Naive thymus-derived CD8-positive, alpha-beta T cell (primary cell): ENCODE results near the gene MARCKS. TPM values are rescaled to one million over a fixed set of nuclear protein-coding genes. Genes with fewer than 3 reads are reported as not detected.
"Not testable (repeated sequence)": the region's sequence is repeated elsewhere in the genome, so short reads cannot be mapped to it uniquely, and the experiment has no call there.

ENCODE experiments used
- ATAC-seq, 2 donors: fragments of 150-1000 bp; cut with Tn5 transposase in 1 of 2; sonication (Bioruptor Pico), chemical (Tn5 transposase) in 1 of 2; 1 replicate in 1 of 2; 2 replicates in 1 of 2; pipeline ENCODE4 v1.10.0; 2021; ENCODE audit warnings: mild to moderate bottlenecking in 2 of 2, moderate library complexity in 2 of 2
- POLR2A ChIA-PET: fragments of 350-600 bp; sonication (Branson Sonifier 250); formaldehyde crosslinking; loops from one replicate; lab custom pipeline; 2021; ENCODE audit warnings: antibody characterized with exemption; lab: Charles Lee
- DNase-seq, 10 donors: peaks; one replicate each; pipeline versions ENCODE4 v3.0.0 to v3.0.0-alpha.2; 2020 to 2022
- H3K27ac Mint-ChIP-seq, 10 donors: one replicate each; pipeline ENCODE4 v1.8.0; 2020 to 2022; ENCODE audit warnings: mild to moderate bottlenecking in 10 of 10, mixed read lengths in 10 of 10, moderate library complexity in 4 of 10, inconsistent platforms in 1 of 10
- H3K27me3 Mint-ChIP-seq, 5 donors: one replicate each; pipeline ENCODE4 v1.8.0; 2021 to 2022; ENCODE audit warnings: mixed read lengths in 5 of 5
- H3K36me3 Mint-ChIP-seq, 3 donors: one replicate each; pipeline ENCODE4 v1.8.0; 2020 to 2022; ENCODE audit warnings: mixed read lengths in 3 of 3, mild to moderate bottlenecking in 2 of 3, inconsistent platforms in 1 of 3
- H3K4me1 Mint-ChIP-seq, 4 donors: one replicate each; pipeline ENCODE4 v1.8.0; 2021 to 2022; ENCODE audit warnings: mixed read lengths in 4 of 4
- H3K4me3 Mint-ChIP-seq, 10 donors: one replicate each; pipeline ENCODE4 v1.8.0; 2020 to 2022; ENCODE audit warnings: mild to moderate bottlenecking in 10 of 10, mixed read lengths in 10 of 10, moderate library complexity in 6 of 10, inconsistent platforms in 1 of 10
- H3K9me3 Mint-ChIP-seq, 9 donors: one replicate each; pipeline ENCODE4 v1.8.0; 2020 to 2022; ENCODE audit warnings: mixed read lengths in 9 of 9, mild to moderate bottlenecking in 3 of 9, inconsistent platforms in 1 of 9, moderate library complexity in 1 of 9
- polyA plus RNA-seq, 3 donors: library from polyadenylated mRNA; unstranded; fragments of 300-500 nt; fragmentation: Illumina TruSeq; gene quantifications; one replicate each; pipeline ENCODE4 v1.2.3, GENCODE V29; 2021
- total RNA-seq, 8 experiments: library from RNA in 2 of 8; stranded (reverse) in 2 of 8; gene quantifications; one replicate each; pipeline ENCODE4 v1.2.3 and lab custom pipeline; 2021 to 2026

MARCKS gene
- total and polyA plus RNA-seq, 5 experiments from 2014 or later: 2.2 to 2.5 TPM; not detected in 3

- no peak for DNase-seq
- ATAC-seq: no peak
- H3K36me3 Mint-ChIP-seq: peaks cover 0 to 3% (median 0%) of the 10 kb centered on the region in 3 donors
- POLR2A ChIA-PET: no interaction called here
- peaks cover 2 to 25% (median 9%) of the 10 kb centered on the region in 5 donors for H3K27me3 Mint-ChIP-seq
- no peak overlapping the region for H3K4me3 Mint-ChIP-seq
- H3K27ac Mint-ChIP-seq: no peak overlapping the region
- H3K4me1 Mint-ChIP-seq: no peaks in the 10 kb centered on the region
- H3K9me3 Mint-ChIP-seq: peaks cover 0 to 9% (median 6%) of the 10 kb centered on the region in 9 donors
Observed at GRCh38 chr6:113894712-113895674, 37.8 kb downstream of the MARCKS start.

GRCh38 chr6:113901482-113901881, 44.3 kb downstream of the MARCKS start:
- Mint-ChIP-seq H3K36me3 (peaks cover 0 to 3% (median 0%) of the 10 kb centered on the region in 3 donors), H3K9me3 (peaks cover 0 to 2% (median 0%) of the 10 kb centered on the region in 9 donors), H3K27me3 (peaks cover 0 to 25% (median 7%) of the 10 kb centered on the region in 5 donors), H3K4me3 (no peak overlapping the region), H3K4me1 (no peaks in the 10 kb centered on the region), H3K27ac (no peak overlapping the region)
- POLR2A ChIA-PET: no interaction called here
- ATAC-seq (no peak), DNase-seq (no peak)

- POLR2A ChIA-PET: no interaction called here
Observed at GRCh38 chr6:113903666-113904330, 46.7 kb downstream of the MARCKS start.

GRCh38 chr6:113907102-113907815, 50.1 kb downstream of the MARCKS start:
- ATAC-seq: no peak
- H3K4me3 Mint-ChIP-seq: no peak overlapping the region
- POLR2A ChIA-PET: no interaction called here
- H3K9me3 Mint-ChIP-seq: no peaks in the 10 kb centered on the region
- peaks cover 0 to 2% (median 0%) of the 10 kb centered on the region in 4 donors for H3K4me1 Mint-ChIP-seq
- no peak for DNase-seq
- H3K36me3 Mint-ChIP-seq: no peaks in the 10 kb centered on the region
- H3K27me3 Mint-ChIP-seq: peaks cover 4 to 26% (median 7%) of the 10 kb centered on the region in 5 donors
- no peak overlapping the region for H3K27ac Mint-ChIP-seq

More at GRCh38 chr6:113903666-113904330, 46.7 kb downstream of the MARCKS start:
- H3K36me3 Mint-ChIP-seq: no peaks in the 10 kb centered on the region
- ATAC-seq: no peak
- H3K4me3 Mint-ChIP-seq: no peak overlapping the region
- no peak overlapping the region for H3K27ac Mint-ChIP-seq
- no peaks in the 10 kb centered on the region for H3K4me1 Mint-ChIP-seq
- H3K9me3 Mint-ChIP-seq: no peaks in the 10 kb centered on the region
- peaks cover 2 to 30% (median 7%) of the 10 kb centered on the region in 5 donors for H3K27me3 Mint-ChIP-seq
- DNase-seq: no peak

- Mint-ChIP-seq H3K4me1 (peaks cover 0 to 2% (median 0%) of the 10 kb centered on the region in 4 donors), H3K27ac (no peak overlapping the region), H3K27me3 (peaks cover 4 to 26% (median 7%) of the 10 kb centered on the region in 5 donors), H3K4me3 (no peak overlapping the region), H3K36me3 (no peaks in the 10 kb centered on the region), H3K9me3 (no peaks in the 10 kb centered on the region)
- ATAC-seq (no peak), DNase-seq (no peak)
- POLR2A ChIA-PET: no interaction called here
Observed at GRCh38 chr6:113908801-113909200, 51.7 kb downstream of the MARCKS start.

- Mint-ChIP-seq H3K4me3 (no peak overlapping the region), H3K27me3 (peaks cover 4 to 23% (median 7%) of the 10 kb centered on the region in 5 donors), H3K36me3 (no peaks in the 10 kb centered on the region), H3K27ac (no peak overlapping the region), H3K4me1 (peaks cover 0 to 2% (median 0%) of the 10 kb centered on the region in 4 donors), H3K9me3 (no peaks in the 10 kb centered on the region)
- ATAC-seq (peak in 1 of 2 donors; percentile 47), DNase-seq (peak in 4 of 10 donors; percentile 14 to 59 (median 44))
- POLR2A ChIA-PET: no interaction called here
Observed at GRCh38 chr6:113909224-113909856, 52.2 kb downstream of the MARCKS start.

GRCh38 chr6:113910285-113910684, 53.1 kb downstream of the MARCKS start:
- H3K4me3 Mint-ChIP-seq, H3K36me3 Mint-ChIP-seq, ATAC-seq, POLR2A ChIA-PET, DNase-seq, H3K4me1 Mint-ChIP-seq, H3K9me3 Mint-ChIP-seq, H3K27ac Mint-ChIP-seq: not testable (repeated sequence)
- peaks cover 3 to 14% (median 7%) of the 10 kb centered on the region in 5 donors for H3K27me3 Mint-ChIP-seq

Other genes with a start within 250 kb of the MARCKS start
- 10 to 100 TPM; 64.8 to 64.9 TPM for gene HDAC2, start 113.8 kb downstream of the MARCKS start, total RNA-seq
- 10 to 100 TPM; 80.2 to 90.0 (median 83.0) TPM for gene HDAC2, start 113.8 kb downstream of the MARCKS start, polyA plus RNA-seq